ACC112 (cell line): ENCODE results near the gene GPATCH2L.

Experiments
- H2AFZ ChIP-seq: fragments of 200-600 bp; sonication (generic); one replicate; pipeline ENCODE4 v1.6.0; 2017; ENCODE audit warnings: antibody characterized with exemption, low read length; ENCODE audit not compliant: unreplicated experiment
- H3K27ac ChIP-seq: fragments of 200-600 bp; sonication (generic); 2 replicates; pipeline ENCODE4 v1.5.1; 2014; ENCODE audit warnings: low read depth, mild to moderate bottlenecking, antibody characterized with exemption, low read length, moderate library complexity
- H3K27me3 ChIP-seq: fragments of 200-600 bp; sonication (generic); 2 replicates; pipeline ENCODE4 v1.6.1; 2014; ENCODE audit warnings: mild to moderate bottlenecking, antibody characterized with exemption, low read length, moderate library complexity, mixed read lengths; ENCODE audit not compliant: insufficient read depth
- H3K36me3 ChIP-seq: fragments of 200-600 bp; sonication (generic); 2 replicates; pipeline ENCODE4 v1.6.1; 2016; ENCODE audit warnings: mild to moderate bottlenecking, antibody characterized with exemption, low read length, moderate library complexity, mixed read lengths; ENCODE audit not compliant: insufficient read depth
- H3K4me1 ChIP-seq: fragments of 200-600 bp; sonication (generic); one replicate; pipeline ENCODE4 v1.6.1; 2016; ENCODE audit warnings: low read length, mixed read lengths; ENCODE audit not compliant: insufficient read depth, unreplicated experiment, control insufficient read depth
- H3K4me3 ChIP-seq: fragments of 200-600 bp; sonication (generic); 2 replicates; pipeline ENCODE4 v1.5.1; 2014; ENCODE audit warnings: mild to moderate bottlenecking, low read depth, low read length
- H3K79me2 ChIP-seq: fragments of 200-600 bp; sonication (generic); one replicate; pipeline ENCODE4 v1.6.0; 2016; ENCODE audit warnings: low read length; ENCODE audit not compliant: control insufficient read depth, unreplicated experiment, insufficient read depth

GPATCH2L gene

DNA sequence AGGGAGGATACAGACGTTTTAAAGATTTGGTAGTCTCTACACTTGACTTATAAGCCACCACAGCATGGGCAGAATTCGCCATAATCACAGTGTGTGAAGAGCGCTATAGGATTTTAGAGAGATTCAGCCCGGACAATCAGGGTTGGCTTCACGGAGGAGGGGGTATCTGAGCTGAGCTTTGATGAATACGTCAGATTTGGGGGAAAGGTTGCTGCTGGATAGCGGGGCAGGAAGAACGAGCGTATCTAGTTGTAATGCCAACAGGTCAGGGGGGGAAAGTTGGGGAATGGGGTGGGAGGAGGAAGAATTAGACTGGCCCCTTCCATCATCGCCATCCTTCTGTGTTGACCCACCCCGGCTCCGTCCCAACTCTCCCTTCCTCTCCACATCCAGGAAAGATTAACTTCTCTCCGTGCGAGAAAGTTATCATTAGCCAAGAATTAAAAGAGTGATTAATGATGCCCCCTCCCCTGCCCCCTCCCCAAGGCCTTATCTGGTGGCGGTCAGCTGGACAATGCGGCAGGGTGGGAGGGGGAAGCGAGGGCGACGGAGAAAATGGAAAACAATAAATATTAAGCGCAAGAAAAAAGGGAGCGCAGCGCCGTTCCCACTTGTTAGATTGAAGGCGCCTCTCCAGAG lies 13.5 kb upstream of the GPATCH2L start:
- Histone ChIP-seq H3K4me3 (peak overlapping the region; percentile 69), H3K36me3 (no peaks in the 10 kb centered on the region), H3K27me3 (peaks cover 87% of the 10 kb centered on the region), H3K79me2 (no peaks in the 10 kb centered on the region), H2AFZ (peak overlapping the region; percentile 5), H3K4me1 (no peaks in the 10 kb centered on the region), H3K27ac (no peak overlapping the region)

DNA sequence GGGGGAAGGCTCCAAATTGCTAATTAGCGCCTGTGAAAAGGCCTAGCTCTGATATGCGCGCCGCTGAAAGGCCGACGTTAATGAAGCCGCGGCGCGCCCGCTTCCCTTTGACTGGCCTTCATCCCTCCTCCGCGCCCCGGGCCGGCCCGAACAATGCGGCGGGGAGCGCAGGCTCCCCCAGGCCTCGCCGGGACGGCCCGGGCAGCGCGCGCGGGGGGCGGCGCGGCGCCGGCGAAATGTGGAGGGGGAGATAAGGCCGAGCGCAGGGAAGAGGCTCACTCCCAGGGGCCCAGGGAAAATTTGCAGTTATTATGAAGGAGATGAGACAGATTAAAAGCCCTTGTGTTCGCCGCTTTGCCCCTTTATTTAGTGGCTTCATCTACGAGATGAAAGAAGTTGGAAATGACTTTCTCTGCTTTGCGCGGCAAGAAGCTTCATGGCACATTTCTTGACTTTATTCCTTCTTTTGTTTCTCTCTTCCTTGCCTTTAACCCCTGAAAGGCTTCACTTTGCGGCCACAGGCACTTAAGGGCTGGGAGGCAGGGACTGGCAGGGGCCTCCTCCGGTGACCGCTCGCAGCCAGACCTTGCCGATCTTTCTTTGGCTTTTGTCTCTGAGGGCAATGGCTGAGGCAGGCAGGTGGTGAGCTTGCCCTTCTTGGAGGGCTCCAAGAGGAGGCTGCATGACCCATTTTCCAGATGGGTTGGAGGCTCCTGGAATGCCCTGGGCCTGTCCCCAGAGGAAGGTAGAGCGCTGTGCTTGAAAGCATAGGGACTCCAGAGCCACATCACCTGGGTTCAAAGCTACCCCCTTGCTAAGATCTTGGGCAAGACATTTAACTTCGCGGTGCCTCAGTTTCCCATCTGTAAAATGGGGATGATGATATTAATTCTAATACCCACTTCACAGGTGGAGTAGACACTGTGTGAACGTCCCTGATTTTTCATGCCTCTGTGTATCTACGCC lies 12.7 kb upstream of the GPATCH2L start:
- peak overlapping the region; percentile 69 for H3K4me3 ChIP-seq
- peaks cover 87% of the 10 kb centered on the region for H3K27me3 ChIP-seq

DNA sequence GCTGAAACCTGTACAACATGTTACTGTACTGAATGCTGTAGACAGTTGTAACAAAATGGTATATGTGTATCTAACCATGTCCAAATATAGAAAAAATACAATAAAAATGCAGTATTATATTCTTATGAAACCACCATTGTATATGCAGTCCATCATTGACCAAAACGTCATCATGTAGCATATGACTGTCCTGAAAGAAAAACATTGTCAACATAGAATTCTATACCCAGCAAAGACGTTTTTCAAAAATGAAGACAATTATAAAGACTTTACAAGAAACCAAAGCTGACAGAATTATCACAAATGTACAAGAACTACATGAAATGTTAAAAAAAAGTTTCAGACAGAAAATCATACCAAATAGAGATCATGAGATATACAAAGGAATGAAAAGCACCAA lies 8.1 kb upstream of the GPATCH2L start:
- no peaks in the 10 kb centered on the region for H3K79me2 ChIP-seq
- no peak overlapping the region for H2AFZ ChIP-seq
- H3K27me3 ChIP-seq = peaks cover 82% of the 10 kb centered on the region
- no peak overlapping the region for H3K27ac ChIP-seq
- no peak overlapping the region for H3K4me3 ChIP-seq
- H3K4me1 ChIP-seq = no peaks in the 10 kb centered on the region
- H3K36me3 ChIP-seq = no peaks in the 10 kb centered on the region

More for the DNA sequence above, 12.7 kb upstream of the GPATCH2L start:
- H3K27ac ChIP-seq = no peak overlapping the region
- H2AFZ ChIP-seq = peak overlapping the region; percentile 5
- H3K79me2 ChIP-seq = no peaks in the 10 kb centered on the region
- no peaks in the 10 kb centered on the region for H3K36me3 ChIP-seq
- H3K4me1 ChIP-seq = no peaks in the 10 kb centered on the region

DNA sequence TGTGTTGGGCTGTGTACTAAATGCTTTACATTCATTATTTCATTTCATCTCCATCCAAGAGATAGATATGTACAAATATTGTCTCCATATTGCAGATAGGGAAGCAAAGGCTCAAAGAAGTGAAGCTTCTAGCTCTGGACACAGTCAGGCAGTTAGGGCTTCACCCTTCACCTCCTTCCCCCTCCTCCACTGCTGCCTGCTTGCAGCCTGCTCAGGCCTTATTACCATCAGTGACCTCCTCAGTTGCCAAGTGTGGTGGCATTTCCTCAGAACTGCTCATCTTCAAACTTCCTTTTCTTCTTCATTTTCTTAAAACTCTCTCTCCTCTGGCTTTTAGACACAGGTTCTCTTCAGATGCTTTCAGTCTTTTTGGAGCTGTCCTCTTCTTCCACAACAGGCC lies 4.7 kb upstream of the GPATCH2L start:
- no peaks in the 10 kb centered on the region for H3K79me2 ChIP-seq
- H3K27ac ChIP-seq = no peak overlapping the region
- H3K27me3 ChIP-seq = peaks cover 62% of the 10 kb centered on the region
- H2AFZ ChIP-seq = no peak overlapping the region
- H3K36me3 ChIP-seq = no peaks in the 10 kb centered on the region
- no peak overlapping the region for H3K4me3 ChIP-seq
- H3K4me1 ChIP-seq = no peaks in the 10 kb centered on the region

DNA sequence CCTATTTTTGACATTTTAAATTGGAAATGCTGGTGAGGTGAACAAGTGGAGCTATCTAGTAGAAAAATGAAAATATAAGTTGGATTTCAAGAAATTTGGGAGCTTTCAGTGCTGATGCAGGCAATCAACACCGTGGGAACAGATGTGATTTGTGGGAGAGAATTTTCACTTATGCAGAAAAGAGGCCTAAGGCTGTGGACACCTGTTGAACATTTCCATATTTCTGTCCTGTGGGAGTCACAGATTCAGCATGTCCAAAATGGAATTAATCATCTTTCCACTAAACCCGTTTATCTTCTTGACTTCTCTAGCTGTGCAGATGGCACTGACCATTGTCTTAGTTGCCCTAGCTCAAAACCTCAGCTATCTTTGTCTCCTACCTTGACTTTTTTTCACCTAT lies 2.5 kb upstream of the GPATCH2L start:
- peaks cover 18% of the 10 kb centered on the region for H3K79me2 ChIP-seq
- no peak overlapping the region for H2AFZ ChIP-seq
- peaks cover 49% of the 10 kb centered on the region for H3K27me3 ChIP-seq
- H3K4me3 ChIP-seq = no peak overlapping the region
- H3K36me3 ChIP-seq = peaks cover under 1% of the 10 kb centered on the region; the same call in 1 of the 2 replicates
- H3K27ac ChIP-seq = no peak overlapping the region
- H3K4me1 ChIP-seq = peaks cover 13% of the 10 kb centered on the region

DNA sequence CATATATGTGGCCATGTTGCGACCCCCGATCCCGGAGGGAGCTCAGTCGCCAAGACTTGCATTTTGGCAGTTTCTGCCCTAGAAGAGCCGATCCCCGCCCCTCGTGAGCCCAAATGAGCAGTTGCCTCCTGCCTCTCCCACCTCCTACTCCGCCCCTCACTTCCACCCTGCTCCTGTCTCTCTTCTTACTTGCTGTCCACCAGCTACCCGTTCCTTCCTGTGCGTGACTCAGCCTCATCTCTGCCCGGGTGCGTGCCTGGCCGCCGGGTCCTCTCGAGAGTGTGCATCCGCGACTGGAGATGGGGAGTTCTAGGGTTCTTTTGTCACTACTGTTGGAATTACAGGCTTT lies 585 bp downstream of the GPATCH2L start:
- H3K27me3 ChIP-seq = peaks cover 23% of the 10 kb centered on the region
- H3K4me3 ChIP-seq = peak overlapping the region; percentile 88
- peaks cover 29% of the 10 kb centered on the region for H3K4me1 ChIP-seq
- H3K36me3 ChIP-seq = peaks cover 23% of the 10 kb centered on the region
- peak overlapping the region; percentile 83 for H2AFZ ChIP-seq
- peak overlapping the region; percentile 81 for H3K27ac ChIP-seq
- H3K79me2 ChIP-seq = peaks cover 49% of the 10 kb centered on the region

DNA sequence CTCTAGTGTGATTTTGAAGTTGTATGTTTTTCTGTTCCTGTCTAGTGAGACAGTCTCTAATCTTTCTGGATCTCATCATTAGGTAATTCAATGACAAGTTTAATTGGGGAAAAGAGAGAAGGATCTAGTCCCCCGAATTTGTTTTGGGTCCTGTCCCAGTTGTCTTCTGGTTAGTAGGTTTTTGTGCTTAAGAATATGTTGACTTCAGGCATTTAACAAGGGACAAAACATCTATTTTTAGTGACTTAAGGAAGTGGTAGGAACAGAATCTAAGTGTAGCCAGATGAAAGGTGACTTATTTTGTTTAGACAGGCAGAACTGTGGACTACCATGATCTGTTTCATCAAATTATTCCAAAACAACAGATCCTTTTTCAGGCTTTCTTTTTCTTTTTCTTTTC lies 2.2 kb downstream of the GPATCH2L start:
- Histone ChIP-seq H3K36me3 (peaks cover 38% of the 10 kb centered on the region), H3K4me3 (no peak overlapping the region), H3K4me1 (peaks cover 29% of the 10 kb centered on the region), H3K27me3 (peaks cover 9% of the 10 kb centered on the region), H3K79me2 (peaks cover 62% of the 10 kb centered on the region), H2AFZ (no peak overlapping the region), H3K27ac (no peak overlapping the region)

DNA sequence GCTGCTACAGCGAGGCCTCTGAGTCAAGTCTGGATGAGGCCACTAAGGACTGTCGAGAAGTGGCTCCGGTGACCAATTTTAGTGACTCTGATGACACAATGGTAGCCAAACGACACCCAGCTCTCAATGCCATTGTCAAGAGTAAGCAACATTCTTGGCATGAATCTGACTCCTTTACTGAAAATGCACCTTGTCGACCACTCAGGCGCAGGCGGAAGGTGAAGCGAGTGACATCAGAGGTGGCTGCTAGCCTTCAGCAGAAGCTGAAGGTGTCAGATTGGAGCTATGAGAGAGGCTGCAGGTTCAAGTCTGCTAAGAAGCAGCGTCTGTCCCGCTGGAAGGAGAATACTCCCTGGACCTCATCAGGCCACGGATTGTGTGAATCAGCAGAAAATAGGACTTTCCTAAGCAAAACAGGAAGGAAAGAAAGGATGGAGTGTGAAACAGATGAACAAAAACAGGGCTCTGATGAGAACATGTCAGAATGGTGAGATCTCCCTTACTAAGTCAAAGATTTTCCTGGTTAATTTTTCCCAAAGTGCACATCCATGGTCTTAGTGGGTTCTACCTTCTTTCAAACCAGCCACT lies 2.9 kb downstream of the GPATCH2L start:
- Histone ChIP-seq H3K27me3 (0 out of 2 replicates have a peak, but pooled peaks cover 2% of the 10 kb centered on the region), H2AFZ (no peak overlapping the region), H3K79me2 (peaks cover 62% of the 10 kb centered on the region), H3K27ac (no peak overlapping the region), H3K4me1 (peaks cover 29% of the 10 kb centered on the region), H3K4me3 (peak overlapping the region; percentile 2; the same call in 1 of the 2 replicates), H3K36me3 (peaks cover 45% of the 10 kb centered on the region)

DNA sequence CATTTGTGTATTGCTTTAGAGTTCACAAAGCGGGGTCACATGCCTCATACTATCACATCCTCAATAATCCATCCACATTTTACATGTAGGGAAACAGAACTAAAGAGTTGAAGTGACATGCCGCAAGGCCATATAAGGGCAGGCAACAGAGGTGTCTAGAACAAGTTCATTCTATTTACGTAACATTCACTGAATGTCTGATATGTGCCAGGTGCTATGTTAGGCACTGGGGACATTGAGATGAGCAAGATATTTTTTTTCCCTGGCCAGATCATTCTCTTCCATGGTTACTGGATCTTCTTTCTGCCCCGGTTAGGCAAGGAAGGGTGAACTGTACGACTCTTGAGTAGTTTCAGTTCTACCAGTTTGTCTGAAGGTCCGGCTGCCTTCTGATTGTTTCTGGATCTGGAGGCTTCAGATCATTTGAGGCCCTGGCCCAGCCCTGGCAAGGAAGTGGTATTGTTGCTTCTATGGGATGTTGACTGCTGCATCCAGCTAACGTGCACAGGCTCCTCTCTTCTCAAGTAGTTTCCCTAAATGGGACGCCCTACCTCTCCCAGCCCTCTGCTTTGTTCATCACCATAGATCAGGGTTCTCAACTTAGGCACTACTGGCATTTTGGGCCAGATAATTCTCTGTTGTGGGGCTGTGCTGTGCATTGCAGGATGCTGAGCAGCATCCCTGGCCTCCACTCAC lies 12.1 kb downstream of the GPATCH2L start:
- no peak overlapping the region for H3K4me3 ChIP-seq
- no peaks in the 10 kb centered on the region for H3K27me3 ChIP-seq
- H2AFZ ChIP-seq = no peak overlapping the region
- H3K79me2 ChIP-seq = peaks cover 40% of the 10 kb centered on the region
- peaks cover 33% of the 10 kb centered on the region for H3K36me3 ChIP-seq
- no peaks in the 10 kb centered on the region for H3K4me1 ChIP-seq
- H3K27ac ChIP-seq = no peak overlapping the region

DNA sequence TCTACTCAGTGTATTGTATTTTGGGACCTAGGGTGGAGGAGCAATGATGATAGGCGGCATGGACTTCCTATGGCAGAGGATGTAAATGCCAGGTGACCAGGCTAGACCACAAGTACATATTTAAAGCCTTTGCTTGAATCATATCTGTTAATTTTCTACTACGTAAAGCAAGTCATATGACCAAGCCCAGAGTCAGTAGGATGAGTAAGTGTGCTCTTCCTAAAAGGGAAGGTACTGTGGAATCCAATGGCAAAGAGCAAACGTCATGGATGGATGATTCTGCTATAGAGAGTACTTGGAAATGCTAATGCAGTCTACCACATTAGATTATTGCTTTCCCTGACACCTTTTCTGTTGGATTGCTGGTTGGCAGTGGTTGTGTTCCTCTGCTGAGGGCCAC lies 16.8 kb downstream of the GPATCH2L start:
- no peaks in the 10 kb centered on the region for H3K4me1 ChIP-seq
- no peak overlapping the region for H2AFZ ChIP-seq
- H3K27me3 ChIP-seq = no peaks in the 10 kb centered on the region
- H3K4me3 ChIP-seq = no peak overlapping the region
- H3K79me2 ChIP-seq = peaks cover 39% of the 10 kb centered on the region
- H3K27ac ChIP-seq = no peak overlapping the region
- peaks cover 39% of the 10 kb centered on the region for H3K36me3 ChIP-seq
